HG03442 (cell line): ENCODE measurements around the gene SMYD3.

Source experiments
- ATAC-seq: cut with Tn5 transposase; IDR thresholded peaks from one replicate; pipeline ENCODE4 v1.9.1; 2021; ENCODE audit warnings: mild to moderate bottlenecking, moderate library complexity; ENCODE audit not compliant: unreplicated experiment

SMYD3 gene

GRCh38 chr1:246182149-246182851, 324.8 kb downstream of the SMYD3 start:
- no peak for ATAC-seq

- ATAC-seq, result no peak
Measured at GRCh38 chr1:246181241-246181640, 325.8 kb downstream of the SMYD3 start.

DNA sequence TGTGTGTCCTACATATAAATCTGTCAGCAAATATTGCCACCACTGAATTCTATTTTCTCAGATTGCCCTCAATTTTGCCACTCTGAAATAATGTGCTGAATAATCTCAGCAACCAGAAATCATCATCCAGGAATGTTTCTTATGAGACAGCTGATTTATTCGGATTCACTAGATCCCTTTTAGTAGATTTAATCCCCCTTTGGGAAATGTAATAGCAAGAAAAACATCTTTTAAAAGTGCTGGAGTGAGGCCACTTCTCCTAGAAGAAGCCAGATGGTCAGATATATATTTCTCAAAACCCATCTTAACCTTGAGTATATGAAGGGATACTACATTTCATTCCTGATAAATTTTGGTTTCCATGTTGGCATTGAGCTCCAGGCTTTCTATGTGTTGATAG, 327.7 kb downstream of the SMYD3 start:
- no peak for ATAC-seq

GRCh38 chr1:246178717-246179311, 328.3 kb downstream of the SMYD3 start:
- ATAC-seq, result no peak

- ATAC-seq, result no peak
Measured at GRCh38 chr1:246176126-246177024, 330.7 kb downstream of the SMYD3 start.

- ATAC-seq, result peak; percentile 73
Measured at GRCh38 chr1:246170574-246171261, 336.4 kb downstream of the SMYD3 start.

- ATAC-seq, result no peak
Measured at GRCh38 chr1:246169486-246169885, 337.6 kb downstream of the SMYD3 start.

DNA sequence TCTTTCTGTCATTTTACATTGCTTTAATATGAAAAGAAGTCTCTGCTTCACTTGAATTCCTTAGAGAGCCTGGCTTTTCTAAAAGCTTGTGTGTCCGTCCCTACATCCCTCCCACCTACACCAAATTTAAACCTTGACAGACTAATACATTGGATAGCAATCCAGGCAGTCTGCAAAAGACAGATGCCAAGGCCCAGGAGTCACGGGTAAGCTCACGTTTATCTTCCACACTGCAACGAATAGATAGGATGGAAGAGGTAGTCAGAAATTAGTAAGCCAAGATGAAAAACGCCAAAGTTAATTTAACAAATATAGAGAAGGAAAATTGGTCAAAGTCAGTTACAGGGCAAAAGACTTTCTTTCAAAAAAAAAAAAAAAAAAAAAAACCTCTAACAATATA, 338.1 kb downstream of the SMYD3 start:
- ATAC-seq, result no peak

- ATAC-seq, result no peak
Measured at GRCh38 chr1:246166841-246167240, 340.2 kb downstream of the SMYD3 start.

DNA sequence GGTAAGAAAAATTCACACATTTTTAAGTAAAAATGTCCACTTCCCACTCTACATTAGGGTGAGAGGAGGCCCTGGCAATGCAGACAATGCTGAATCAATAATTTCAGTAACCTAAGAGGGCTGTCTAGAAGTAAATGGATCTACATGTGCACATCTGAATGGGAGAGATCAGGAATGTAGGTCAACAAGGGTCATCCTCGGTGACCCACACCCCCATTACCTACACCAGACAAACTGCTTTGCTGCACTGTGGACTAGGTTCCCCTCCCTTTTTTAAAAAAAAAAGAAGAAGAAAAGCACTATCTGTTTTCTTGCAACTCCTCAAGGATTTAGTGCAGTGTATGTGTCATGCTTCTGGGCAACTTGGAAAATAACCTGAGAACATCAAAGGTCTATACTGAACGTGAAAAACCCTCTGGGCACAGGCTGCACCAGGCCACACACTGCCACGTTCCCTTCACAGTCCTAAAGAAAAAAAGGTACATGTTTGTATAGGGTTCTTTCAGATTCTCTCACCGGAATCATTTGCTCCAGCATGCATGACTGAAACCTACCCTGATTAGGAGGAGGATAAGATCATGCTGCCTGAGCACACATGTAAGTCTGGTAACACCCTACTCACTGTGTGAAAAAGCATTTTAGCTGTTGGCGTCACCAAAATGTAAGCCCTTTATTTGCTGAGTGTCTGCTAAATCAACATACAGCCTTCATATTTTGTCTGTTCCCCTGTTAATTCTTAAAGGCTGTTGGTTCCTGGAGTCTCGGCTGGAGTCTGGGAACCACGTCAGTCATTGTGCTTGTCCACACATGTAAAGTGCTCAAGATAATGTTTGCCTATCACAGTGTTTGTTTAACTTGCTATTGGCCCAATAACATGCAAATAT, 341.0 kb downstream of the SMYD3 start:
- ATAC-seq, result no peak

DNA sequence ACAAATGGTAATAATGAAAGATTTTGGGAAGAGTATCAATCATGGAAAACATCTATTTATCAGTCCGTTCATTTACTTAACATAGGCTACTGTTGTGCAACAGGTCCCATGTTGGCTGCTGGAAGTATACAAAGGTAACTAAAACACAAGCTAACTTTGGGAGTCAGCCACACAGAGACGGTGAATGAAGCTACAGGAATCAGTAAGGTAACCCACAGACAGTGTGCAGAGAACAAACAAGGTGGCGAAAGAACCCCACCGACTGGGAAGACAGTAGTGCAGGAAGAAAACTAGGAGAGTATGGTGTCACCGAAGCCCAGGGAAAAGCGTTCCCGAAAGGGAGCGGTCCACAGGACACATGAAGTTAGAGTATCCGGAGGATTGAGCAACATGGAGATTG, 342.3 kb downstream of the SMYD3 start:
- no peak for ATAC-seq

- ATAC-seq, result no peak
Measured at GRCh38 chr1:246162560-246162959, 344.5 kb downstream of the SMYD3 start.

DNA sequence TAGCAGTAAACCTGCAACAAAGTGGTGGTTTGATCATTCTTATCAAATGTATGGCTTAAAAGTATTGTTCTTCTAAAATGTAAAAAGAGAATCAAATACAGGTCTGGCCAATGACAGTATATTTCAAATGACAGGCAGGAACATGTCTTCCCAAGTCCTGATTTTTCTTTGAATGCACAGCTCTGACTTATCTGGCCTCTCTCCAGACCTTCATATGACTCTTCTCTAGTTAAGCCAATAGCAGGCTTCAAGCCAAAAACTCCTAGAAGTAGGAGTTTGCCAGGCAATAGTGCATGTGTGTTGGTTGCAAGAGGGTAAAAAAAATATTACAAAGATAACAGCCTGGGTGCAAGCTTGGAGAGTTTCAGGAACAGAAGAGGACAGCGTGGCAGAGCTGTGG, 345.5 kb downstream of the SMYD3 start:
- no peak for ATAC-seq

- ATAC-seq, result no peak
Measured at GRCh38 chr1:246160905-246161304, 346.2 kb downstream of the SMYD3 start.

GRCh38 chr1:246160374-246160773, 346.7 kb downstream of the SMYD3 start:
- no peak for ATAC-seq

DNA sequence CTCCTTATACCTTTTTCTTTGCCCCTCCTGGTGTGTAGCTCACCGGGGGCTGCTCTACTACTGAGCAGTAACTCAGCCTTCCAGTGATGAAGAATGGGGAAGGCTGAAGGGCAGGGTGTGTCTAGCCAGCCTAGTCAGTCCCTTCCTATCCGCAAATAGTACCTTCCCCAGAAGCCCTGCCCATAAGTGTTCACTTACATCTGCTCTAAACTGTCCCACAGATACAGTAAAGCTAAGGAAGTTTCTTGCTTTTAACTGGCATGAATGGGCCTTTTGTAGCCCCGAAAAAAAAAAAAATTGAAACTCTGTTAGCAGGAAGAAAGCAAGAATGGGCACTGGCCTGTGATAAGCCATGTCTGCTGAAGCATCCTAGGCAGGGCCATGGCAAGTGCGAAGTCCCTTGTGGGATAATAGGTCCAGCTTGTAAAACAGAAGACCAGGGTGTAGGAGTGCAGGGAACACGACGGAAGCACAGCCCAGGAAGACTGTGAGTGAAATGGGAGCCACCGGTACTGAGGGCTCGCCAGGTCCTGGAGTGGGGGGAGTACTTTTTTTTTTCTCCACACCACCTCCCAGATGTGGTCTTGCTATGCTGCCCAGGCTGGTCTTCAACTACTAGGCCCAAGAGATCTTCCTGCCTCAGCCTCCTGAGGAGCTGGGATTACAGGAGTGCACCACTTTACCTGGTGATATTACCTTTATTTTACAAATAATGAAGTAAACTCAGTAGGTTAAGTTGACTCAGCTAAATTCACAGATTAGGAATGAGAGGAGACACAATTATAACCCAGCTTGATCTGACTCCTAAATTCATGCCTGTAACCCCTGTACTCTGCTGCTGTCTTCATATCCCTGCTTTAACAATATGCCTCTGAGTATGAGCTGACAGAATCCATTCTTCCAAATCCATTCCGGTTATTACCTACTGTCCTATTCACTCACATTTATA, 347.5 kb downstream of the SMYD3 start:
- no peak for ATAC-seq

DNA sequence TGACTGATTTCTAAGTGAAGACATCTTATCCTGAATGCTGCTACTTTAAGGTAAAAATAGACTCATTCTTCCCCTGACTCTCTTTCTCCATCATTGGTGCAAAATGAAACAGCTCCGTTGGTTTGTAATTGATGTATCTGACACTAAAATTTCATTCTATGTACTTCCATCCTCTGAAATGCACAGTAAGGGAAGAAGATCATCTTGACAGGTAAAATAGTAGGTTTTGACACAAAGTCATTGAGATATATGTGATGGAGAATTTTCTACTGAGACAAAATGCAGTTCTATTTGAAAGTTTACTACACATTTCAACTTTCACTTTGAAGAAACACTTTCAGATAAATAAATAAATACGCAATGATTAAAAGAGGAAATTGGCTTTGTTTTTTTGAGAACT, 348.9 kb downstream of the SMYD3 start:
- no peak for ATAC-seq

DNA sequence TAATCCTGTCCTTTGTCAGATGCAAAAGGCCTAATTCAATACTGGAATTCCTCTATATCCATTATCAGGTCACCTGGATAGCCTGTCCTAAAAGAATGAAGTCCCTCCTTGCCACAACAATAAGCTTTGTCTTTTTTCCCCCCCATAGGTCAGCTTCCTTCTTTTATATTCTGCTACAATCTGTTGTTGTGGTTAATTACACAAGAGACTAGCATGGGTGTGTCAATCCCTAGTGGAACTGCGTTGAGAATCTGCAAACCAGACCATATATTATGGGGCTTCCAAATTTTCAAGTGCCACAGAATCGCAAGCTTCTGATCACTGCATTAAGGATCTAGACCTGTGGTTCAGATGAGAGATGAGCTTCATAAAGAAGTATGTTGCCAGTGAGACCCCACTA, 349.6 kb downstream of the SMYD3 start:
- no peak for ATAC-seq

DNA sequence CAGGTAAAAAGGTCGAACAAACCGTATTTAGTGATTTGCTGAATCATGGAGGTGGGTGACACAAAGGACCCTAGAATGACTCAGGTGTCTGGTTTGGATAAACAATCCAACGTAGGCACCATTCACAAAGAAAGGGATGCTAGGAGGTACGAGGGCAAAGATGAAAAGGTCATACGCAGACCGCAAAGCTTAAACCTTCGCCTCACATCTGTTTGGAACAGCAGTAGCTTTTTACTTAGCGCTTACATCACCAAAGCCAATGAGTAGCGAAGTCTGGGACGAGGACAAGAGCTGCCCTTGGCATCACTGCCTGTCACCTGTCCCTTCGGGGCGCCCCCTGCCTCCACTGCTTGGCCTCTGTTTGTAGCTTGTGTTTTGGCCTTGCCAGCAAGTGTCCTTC, 350.2 kb downstream of the SMYD3 start:
- no peak for ATAC-seq
